H9 (cell line): ENCODE data around the gene SLAMF6. TPM values are rescaled to one million over a fixed set of nuclear protein-coding genes. Genes with fewer than 3 reads are reported as not detected.
"Not testable (repeated sequence)": the region's sequence is repeated elsewhere in the genome, so short reads cannot be mapped to it uniquely, and the experiment has no call there.

Source experiments
- DNase-seq: peaks from one replicate; pipeline ENCODE4 v3.0.0-alpha.2; 2017
- H2AFZ ChIP-seq: one replicate; pipeline ENCODE4 v1.6.1; 2013; ENCODE audit warnings: mild to moderate bottlenecking, low read length, control low read depth, moderate library complexity
- H2AK5ac ChIP-seq: 2 replicates; pipeline ENCODE4 v1.6.1; 2013; ENCODE audit warnings: low read length, control low read depth, mixed read lengths; ENCODE audit not compliant: insufficient read length
- H2BK120ac ChIP-seq: one replicate; pipeline ENCODE4 v1.6.1; 2013; ENCODE audit warnings: low read depth, mild to moderate bottlenecking, low read length, control low read depth, inconsistent platforms; ENCODE audit not compliant: poor library complexity, severe bottlenecking
- H2BK12ac ChIP-seq: 2 replicates; pipeline ENCODE4 v1.6.1; 2013; ENCODE audit warnings: low read length, control low read depth, mixed read lengths, low read depth; ENCODE audit not compliant: insufficient read length
- H2BK15ac ChIP-seq: 2 replicates; pipeline ENCODE4 v1.6.1; 2013; ENCODE audit warnings: low read depth, low read length, control low read depth
- H2BK20ac ChIP-seq: one replicate; pipeline ENCODE4 v1.6.1; 2013; ENCODE audit warnings: low read depth, mild to moderate bottlenecking, low read length, control low read depth, inconsistent platforms; ENCODE audit not compliant: poor library complexity, severe bottlenecking
- H2BK5ac ChIP-seq: 2 replicates; pipeline ENCODE4 v1.6.1; 2013; ENCODE audit warnings: low read length, control low read depth, mixed read lengths; ENCODE audit not compliant: insufficient read length
- H3K14ac ChIP-seq: 2 replicates; pipeline ENCODE4 v1.6.1; 2013; ENCODE audit warnings: low read length, control low read depth; ENCODE audit not compliant: insufficient read depth
- H3K18ac ChIP-seq: 2 replicates; pipeline ENCODE4 v1.6.1; 2013; ENCODE audit warnings: low read depth, mild to moderate bottlenecking, mixed read lengths, low read length, control low read depth; ENCODE audit not compliant: insufficient read length
- H3K23ac ChIP-seq: 2 replicates; pipeline ENCODE4 v1.6.1; 2013; ENCODE audit warnings: low read length, control low read depth, mixed read lengths, low read depth; ENCODE audit not compliant: insufficient read length
- H3K23me2 ChIP-seq: 2 replicates; pipeline ENCODE4 v1.6.1; 2013; ENCODE audit warnings: low read depth, mild to moderate bottlenecking, mixed read lengths, low read length, control low read depth; ENCODE audit not compliant: insufficient read length, poor library complexity, severe bottlenecking
- H3K27ac ChIP-seq: 2 replicates; pipeline ENCODE4 v1.5.1; 2013; ENCODE audit warnings: low read length, control low read depth, mixed read lengths, low read depth; ENCODE audit not compliant: insufficient read length
- H3K27me3 ChIP-seq: 2 replicates; pipeline ENCODE4 v1.6.1; 2013; ENCODE audit warnings: low read length, control low read depth, inconsistent platforms; ENCODE audit not compliant: insufficient read depth
- H3K4ac ChIP-seq: 2 replicates; pipeline ENCODE4 v1.6.1; 2013; ENCODE audit warnings: low read depth, mild to moderate bottlenecking, control low read depth, inconsistent platforms, low read length, moderate library complexity
- H3K4me1 ChIP-seq: 2 replicates; pipeline ENCODE4 v1.6.1; 2013; ENCODE audit warnings: low read length, control low read depth, inconsistent platforms; ENCODE audit not compliant: insufficient read depth
- H3K4me2 ChIP-seq: 2 replicates; pipeline ENCODE4 v1.6.1; 2013; ENCODE audit warnings: low read length, control low read depth, mixed read lengths; ENCODE audit not compliant: insufficient read length, insufficient read depth
- H3K56ac ChIP-seq: 2 replicates; pipeline ENCODE4 v1.6.1; 2013; ENCODE audit warnings: low read depth, mild to moderate bottlenecking, mixed read lengths, low read length, control low read depth; ENCODE audit not compliant: insufficient read length
- H3K79me1 ChIP-seq: 2 replicates; pipeline ENCODE4 v1.6.1; 2013; ENCODE audit warnings: low read depth, mild to moderate bottlenecking, moderate library complexity, low read length, control low read depth, inconsistent platforms; ENCODE audit not compliant: insufficient read depth, poor library complexity, severe bottlenecking
- H3K79me2 ChIP-seq: 2 replicates; pipeline ENCODE4 v1.6.1; 2013; ENCODE audit warnings: low read length, control low read depth, inconsistent platforms; ENCODE audit not compliant: insufficient read depth
- H3K9ac ChIP-seq: 2 replicates; pipeline ENCODE4 v1.6.1; 2013; ENCODE audit warnings: low read length, control low read depth, mixed read lengths; ENCODE audit not compliant: insufficient read length; ENCODE audit errors: extremely low read depth
- H3K9me3 ChIP-seq: one replicate; pipeline ENCODE4 v1.6.1; 2013; ENCODE audit warnings: low read depth, low read length, inconsistent platforms; ENCODE audit not compliant: control insufficient read depth
- H3T11ph ChIP-seq: one replicate; pipeline ENCODE4 v1.6.1; 2013; ENCODE audit warnings: mild to moderate bottlenecking, low read length, control low read depth, inconsistent platforms
- H4K20me1 ChIP-seq: one replicate; pipeline ENCODE4 v1.6.1; 2013; ENCODE audit not compliant: control insufficient read depth, insufficient read length, insufficient read depth
- H4K5ac ChIP-seq: 2 replicates; pipeline ENCODE4 v1.6.1; 2013; ENCODE audit warnings: low read depth, mild to moderate bottlenecking, mixed read lengths, low read length, control low read depth; ENCODE audit not compliant: insufficient read length
- H4K8ac ChIP-seq: replicated peaks from 2 replicates; pipeline ENCODE4 v1.6.1; 2013; ENCODE audit warnings: low read length, control low read depth, mixed read lengths, low read depth; ENCODE audit not compliant: insufficient read length
- H4K91ac ChIP-seq: 2 replicates; pipeline ENCODE4 v1.6.1; 2013; ENCODE audit warnings: low read depth, mild to moderate bottlenecking, moderate library complexity, mixed read lengths, low read length, control low read depth; ENCODE audit not compliant: insufficient read length
- H3K27ac Mint-ChIP-seq, 3 experiments: 2 replicates in 2 of 3; 3 replicates in 1 of 3; pipeline ENCODE4 v1.8.0; 2020 to 2021; ENCODE audit warnings: mixed read lengths in 3 of 3, mild to moderate bottlenecking in 1 of 3, moderate library complexity in 1 of 3
- H3K27me3 Mint-ChIP-seq: 2 replicates; pipeline ENCODE4 v1.8.0; 2021; ENCODE audit warnings: low read depth, mild to moderate bottlenecking, moderate library complexity, mixed read lengths
- H3K36me3 Mint-ChIP-seq, 3 experiments: 2 replicates in 2 of 3; 3 replicates in 1 of 3; pipeline ENCODE4 v1.8.0; 2020 to 2021; ENCODE audit warnings: low read depth in 3 of 3, mixed read lengths in 3 of 3; ENCODE audit not compliant: insufficient read depth in 1 of 3
- H3K4me1 Mint-ChIP-seq, 2 experiments: 2 replicates each; pipeline ENCODE4 v1.8.0; 2020; ENCODE audit warnings: mixed read lengths in 2 of 2
- H3K4me3 Mint-ChIP-seq, 2 experiments: 2 replicates in 1 of 2; 3 replicates in 1 of 2; pipeline ENCODE4 v1.8.0; 2020 to 2021; ENCODE audit warnings: mild to moderate bottlenecking in 2 of 2, mixed read lengths in 2 of 2, moderate library complexity in 1 of 2
- H3K9me3 Mint-ChIP-seq, 2 experiments: 2 replicates in 1 of 2; 3 replicates in 1 of 2; pipeline ENCODE4 v1.8.0; 2020; ENCODE audit warnings: mild to moderate bottlenecking in 2 of 2, mixed read lengths in 2 of 2, moderate library complexity in 1 of 2
- WGBS: extraction: QIAGEN DNeasy Blood & Tissue Kit; methylation state at CpG from one replicate; pipeline ENCODE4 v1.1.7; 2013; ENCODE audit warnings: missing lambda C conversion rate, low lambda C conversion rate, mixed read lengths; ENCODE audit not compliant: insufficient read length; ENCODE audit errors: extremely low coverage; 5-methylcytosine and 5-hydroxymethylcytosine counted together
- total RNA-seq: library from RNA; stranded (reverse); gene quantifications from 2 replicates; pipeline ENCODE4 v1.2.1, GENCODE V29; 2021

The SLAMF6 gene
- total RNA-seq, 1 experiment from 2014 or later, result not detected

GRCh38 chr1:160515908-160516307, 7.1 kb downstream of the SLAMF6 start:
- H2AFZ ChIP-seq, H2AK5ac ChIP-seq, H2BK120ac ChIP-seq, H3K23ac ChIP-seq, H4K91ac ChIP-seq, H2BK5ac ChIP-seq, H3K23me2 ChIP-seq, H3K27ac ChIP-seq, H4K5ac ChIP-seq, H3K9me3 ChIP-seq, H2BK20ac ChIP-seq, H3K56ac ChIP-seq, H3K79me2 ChIP-seq, H3K14ac ChIP-seq, H2BK12ac ChIP-seq, H3K27me3 Mint-ChIP-seq, H3K4me2 ChIP-seq, H3K4me3 Mint-ChIP-seq, DNase-seq, H3T11ph ChIP-seq, H3K27ac Mint-ChIP-seq, H3K27me3 ChIP-seq, H3K18ac ChIP-seq, H3K4ac ChIP-seq, H2BK15ac ChIP-seq, H3K9ac ChIP-seq, H3K79me1 ChIP-seq, H4K8ac ChIP-seq, H3K4me1 ChIP-seq, H4K20me1 ChIP-seq: not testable (repeated sequence)
- Mint-ChIP-seq H3K36me3 (peaks cover 0 to 16% (median 2%) of the 10 kb centered on the region in 3 experiments; a peak in 6 of 7 replicates), H3K9me3 (peaks cover 9 to 20% of the 10 kb centered on the region in 2 experiments; a peak in 4 of 5 replicates), H3K4me1 (peaks cover 15 to 17% of the 10 kb centered on the region in 2 experiments)
- no CpG with 5 or more reads among the region's 1 CpG for WGBS
